A549 (cell line): ENCODE data around the gene EXOC2. TPM values are rescaled to one million over a fixed set of nuclear protein-coding genes. Genes with fewer than 3 reads are reported as not detected.

ENCODE experiments used
- ATAC-seq, 2 experiments: fragments of 200-7000 bp in 1 of 2; fragments of >200 bp in 1 of 2; cut with Nextera tagmentation in 1 of 2; cut with Tn5 transposase in 1 of 2; 3 replicates each; pipeline versions ENCODE4 v1.8.0 to v1.9.1; 2018 to 2020; ENCODE audit warnings: mild to moderate bottlenecking in 1 of 2, moderate library complexity in 1 of 2
- CTCF ChIA-PET: fragments of 300-600 bp; sonication (Branson Sonifier 250); formaldehyde crosslinking; extraction: SDS; loops from one replicate; lab custom pipeline; 2021; ENCODE audit warnings: antibody characterized with exemption, inconsistent platforms; lab: Yijun Ruan, JAX
- POLR2A ChIA-PET: fragments of 350-600 bp; formaldehyde crosslinking; extraction: SDS; loops from one replicate; lab custom pipeline; 2021; ENCODE audit warnings: antibody characterized with exemption, inconsistent platforms; lab: Yijun Ruan, JAX
- DNase-seq, 2 experiments: peaks; one replicate each; pipeline versions ENCODE4 v3.0.0 to v3.0.0-alpha.2; 2011 to 2016; ENCODE audit warnings: low read depth in 1 of 2, low spot score in 1 of 2
- FAIRE-seq: peaks from 2 replicates; lab custom pipeline; 2011; peaks lifted over from hg19 to GRCh38; lab: Jason Lieb, UNC
- H3K27ac ChIP-seq, 2 experiments: fragments of >200 bp; sonication (Bioruptor Twin); formaldehyde crosslinking; 3 replicates each; pipeline ENCODE4 v1.5.1; 2016 to 2017
- H3K4me1 ChIP-seq: fragments of >200 bp; sonication (Bioruptor Twin); formaldehyde crosslinking; 3 replicates; pipeline ENCODE4 v1.6.1; 2016
- H3K4me2 ChIP-seq: fragments of >200 bp; sonication (Bioruptor Twin); formaldehyde crosslinking; 3 replicates; pipeline ENCODE4 v1.6.1; 2016
- H3K4me3 ChIP-seq: fragments of >200 bp; sonication (Bioruptor Twin); formaldehyde crosslinking; 3 replicates; pipeline ENCODE4 v1.5.1; 2016
- H3K9me3 ChIP-seq: fragments of >200 bp; sonication (Bioruptor Twin); formaldehyde crosslinking; 3 replicates; pipeline ENCODE4 v1.6.1; 2016
- EHMT2 ChIP-seq: fragments of 200-600 bp; sonication (generic); IDR thresholded peaks from 2 replicates; pipeline ENCODE4 v1.6.1; 2016; ENCODE audit warnings: antibody characterized with exemption, low read depth, mild to moderate bottlenecking, moderate library complexity
- KDM1A ChIP-seq: fragments of 200-600 bp; sonication (generic); IDR thresholded peaks from 2 replicates; pipeline ENCODE4 v1.6.1; 2016; ENCODE audit warnings: low read depth, mild to moderate bottlenecking
- MYC ChIP-seq: IDR thresholded peaks from 2 replicates; pipeline ENCODE4 v1.6.1; 2012; ENCODE audit warnings: mild to moderate bottlenecking, inconsistent platforms, low read length, improper control_type of control experiment, borderline replicate concordance
- NFE2L2 ChIP-seq: fragments of 150-350 bp; conservative IDR thresholded peaks from 2 replicates; pipeline ENCODE4 v1.6.1; 2014; ENCODE audit warnings: low read length
- RAD21 ChIP-seq, 2 experiments: fragments of >200 bp in 1 of 2; sonication (Bioruptor Twin) in 1 of 2; formaldehyde crosslinking in 1 of 2; IDR thresholded peaks in 1 of 2; conservative IDR thresholded peaks in 1 of 2; 2 replicates in 1 of 2; 3 replicates in 1 of 2; pipeline ENCODE4 v1.6.1; 2012 to 2018; ENCODE audit warnings: inconsistent platforms in 1 of 2
- RARB ChIP-seq: fragments of 250-450 bp; sonication (Bioruptor Pico); IDR thresholded peaks from 2 replicates; pipeline ENCODE4 v1.8.0; 2021; ENCODE audit warnings: mild to moderate bottlenecking, moderate library complexity
- RNF2 ChIP-seq: fragments of 200-600 bp; sonication (generic); IDR thresholded peaks from 2 replicates; pipeline ENCODE4 v1.6.1; 2016; ENCODE audit warnings: low read depth, mild to moderate bottlenecking, antibody characterized with exemption, moderate library complexity, borderline replicate concordance
- SMC3 ChIP-seq: fragments of >200 bp; sonication (Bioruptor Twin); formaldehyde crosslinking; IDR thresholded peaks from 3 replicates; pipeline ENCODE4 v1.6.1; 2018; ENCODE audit warnings: inconsistent platforms
- WGBS: methylation state at CpG from one replicate; pipeline ENCODE4 v1.1.6; 2017; ENCODE audit errors: missing lambda C conversion rate; 5-methylcytosine and 5-hydroxymethylcytosine counted together
- polyA plus RNA-seq, 4 experiments: library from polyadenylated mRNA; depleted of rRNA in 3 of 4; stranded (reverse); fragments of >200 nt; fragmentation: RNase III in 1 of 4; extraction: RNeasy Plus Mini Kit Qiagen cat#74134 plus additional on column Dnase treatment in 1 of 4; gene quantifications; 2 replicates in 3 of 4; 3 replicates in 1 of 4; pipeline ENCODE4 v1.2.3, GENCODE V29; 2011 to 2017
- TF ChIP-seq, protein P1 (sequence below): fragments of 250-450 bp; sonication (Bioruptor Pico); IDR thresholded peaks from 2 replicates; pipeline ENCODE4 v1.5.0; 2020; ENCODE audit warnings: low read depth, mild to moderate bottlenecking, moderate library complexity
- TF ChIP-seq, protein P2 (sequence below): fragments of >200 bp; sonication (Bioruptor Twin); formaldehyde crosslinking; IDR thresholded peaks from 3 replicates; pipeline ENCODE4 v1.5.1; 2016

Gene EXOC2
- polyA plus RNA-seq, 2 of the 4 experiments (the other 2 are of a cell fraction), result 13.3 to 22.9 TPM

DNA sequence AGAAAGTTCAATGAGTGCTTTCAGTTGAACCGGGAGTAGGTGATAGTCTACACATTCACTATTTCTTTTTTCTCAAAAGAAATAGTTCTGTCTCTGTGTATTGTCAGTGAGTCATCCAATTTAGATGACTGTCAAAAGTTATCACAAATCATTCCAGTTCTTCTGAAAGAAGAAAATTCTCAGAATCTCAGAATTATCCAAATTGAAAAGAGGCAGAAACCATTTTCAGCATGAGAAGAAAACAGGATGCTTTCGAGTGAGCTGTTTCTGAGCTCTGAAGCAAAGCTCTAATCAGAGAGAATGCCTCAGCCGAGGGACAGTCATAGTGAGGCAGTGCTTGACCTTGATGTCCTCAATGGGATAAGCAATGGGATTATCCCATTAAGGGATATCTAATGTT lies 134.0 kb downstream of the EXOC2 start:
- no peak overlapping the region for H3K27ac ChIP-seq
- 93% methylated on average over 3 of the region's 3 CpGs for WGBS
- H3K4me3 ChIP-seq, result no peak overlapping the region
- POLR2A ChIA-PET, result no interaction called here
- no peak for ATAC-seq
- FAIRE-seq, result no peak
- CTCF ChIA-PET, result interaction anchor here (0.7 to 1.5 kb wide), 4 partner anchors 122 to 878 kb away, joined by 3 to 4 read pairs (median 3); no protein-coding TSS in a partner anchor
- TF ChIP-seq, protein P1, sequence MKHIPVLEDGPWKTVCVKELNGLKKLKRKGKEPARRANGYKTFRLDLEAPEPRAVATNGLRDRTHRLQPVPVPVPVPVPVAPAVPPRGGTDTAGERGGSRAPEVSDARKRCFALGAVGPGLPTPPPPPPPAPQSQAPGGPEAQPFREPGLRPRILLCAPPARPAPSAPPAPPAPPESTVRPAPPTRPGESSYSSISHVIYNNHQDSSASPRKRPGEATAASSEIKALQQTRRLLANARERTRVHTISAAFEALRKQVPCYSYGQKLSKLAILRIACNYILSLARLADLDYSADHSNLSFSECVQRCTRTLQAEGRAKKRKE (CRISPR knock-in tag), result no peak
- no peak for TF ChIP-seq NFE2L2
- TF ChIP-seq KDM1A, result no peak
- no peak for TF ChIP-seq RAD21 (conservative IDR thresholded peaks at IDR 0.05 in 1 of 2, IDR thresholded peaks at IDR 0.05 in 1 of 2)
- DNase-seq, result no peak
- H3K4me1 ChIP-seq, result no peaks in the 10 kb centered on the region
- no peaks in the 10 kb centered on the region for H3K9me3 ChIP-seq
- H3K4me2 ChIP-seq, result no peak overlapping the region

DNA sequence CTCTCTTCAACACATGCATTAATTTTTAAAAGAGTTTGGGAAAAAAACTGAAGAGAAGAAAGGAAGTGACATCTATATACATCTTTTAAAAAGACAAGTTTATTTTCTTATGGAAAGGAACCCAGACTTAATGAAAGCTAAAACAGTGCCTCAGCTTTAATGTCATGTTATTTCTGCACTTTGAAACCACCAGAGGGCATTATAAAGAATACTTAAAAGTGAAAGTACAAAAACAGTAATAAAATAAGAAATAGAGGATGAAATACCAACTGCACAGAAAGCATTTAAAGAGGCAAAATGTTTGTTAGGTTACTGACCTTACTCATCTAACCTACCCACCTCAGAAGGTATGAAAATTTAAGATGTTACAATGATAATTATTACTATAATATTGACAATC lies 134.8 kb downstream of the EXOC2 start:
- ATAC-seq, result no peak
- POLR2A ChIA-PET, result no interaction called here
- H3K4me2 ChIP-seq, result no peak overlapping the region
- H3K4me1 ChIP-seq, result no peaks in the 10 kb centered on the region
- FAIRE-seq, result no peak
- CTCF ChIA-PET, result interaction anchor here (0.9 to 1.5 kb wide), 4 partner anchors 148 to 878 kb away, joined by 3 read pairs; no protein-coding TSS in a partner anchor
- TF ChIP-seq, protein P2, sequence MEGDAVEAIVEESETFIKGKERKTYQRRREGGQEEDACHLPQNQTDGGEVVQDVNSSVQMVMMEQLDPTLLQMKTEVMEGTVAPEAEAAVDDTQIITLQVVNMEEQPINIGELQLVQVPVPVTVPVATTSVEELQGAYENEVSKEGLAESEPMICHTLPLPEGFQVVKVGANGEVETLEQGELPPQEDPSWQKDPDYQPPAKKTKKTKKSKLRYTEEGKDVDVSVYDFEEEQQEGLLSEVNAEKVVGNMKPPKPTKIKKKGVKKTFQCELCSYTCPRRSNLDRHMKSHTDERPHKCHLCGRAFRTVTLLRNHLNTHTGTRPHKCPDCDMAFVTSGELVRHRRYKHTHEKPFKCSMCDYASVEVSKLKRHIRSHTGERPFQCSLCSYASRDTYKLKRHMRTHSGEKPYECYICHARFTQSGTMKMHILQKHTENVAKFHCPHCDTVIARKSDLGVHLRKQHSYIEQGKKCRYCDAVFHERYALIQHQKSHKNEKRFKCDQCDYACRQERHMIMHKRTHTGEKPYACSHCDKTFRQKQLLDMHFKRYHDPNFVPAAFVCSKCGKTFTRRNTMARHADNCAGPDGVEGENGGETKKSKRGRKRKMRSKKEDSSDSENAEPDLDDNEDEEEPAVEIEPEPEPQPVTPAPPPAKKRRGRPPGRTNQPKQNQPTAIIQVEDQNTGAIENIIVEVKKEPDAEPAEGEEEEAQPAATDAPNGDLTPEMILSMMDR, result peak; percentile 23; the same call in 2 of the 3 replicates
- 0 out of 3 replicates have a peak, but pooled peaks have one; percentile 18 for TF ChIP-seq SMC3
- no peak for TF ChIP-seq RARB (CRISPR knock-in tag)
- DNase-seq, result no peak
- H3K9me3 ChIP-seq, result no peaks in the 10 kb centered on the region
- no peak overlapping the region for H3K27ac ChIP-seq
- no peak overlapping the region for H3K4me3 ChIP-seq

DNA sequence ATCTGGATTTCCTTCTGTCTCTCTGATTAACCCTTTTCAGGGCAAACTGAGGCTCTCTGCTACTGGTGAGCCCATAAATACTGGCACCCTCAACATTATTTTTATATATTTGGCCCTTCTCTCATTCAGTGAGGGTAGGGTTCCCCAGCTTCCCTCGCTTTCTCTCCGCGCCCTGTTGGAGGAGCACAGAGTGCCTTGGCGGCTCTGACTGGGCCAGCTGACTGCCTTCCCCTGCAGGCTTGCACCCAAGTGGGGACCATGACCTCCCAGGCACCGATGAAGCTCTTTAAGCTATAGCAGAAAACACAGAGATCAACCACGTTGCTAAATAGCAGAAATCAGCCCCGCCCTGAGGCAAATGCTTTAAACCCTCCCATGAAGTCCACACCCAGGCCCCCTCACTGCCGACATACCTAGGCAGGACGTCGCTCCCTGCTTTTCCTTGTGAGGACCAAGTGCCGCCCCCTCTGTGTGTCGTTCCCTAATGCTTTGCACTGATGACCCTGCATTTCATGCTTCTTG lies 141.0 kb downstream of the EXOC2 start:
- no peak overlapping the region for H3K27ac ChIP-seq
- TF ChIP-seq, protein P2, result no peak
- TF ChIP-seq EHMT2 (no peak), MYC (no peak)
- ChIA-PET CTCF (interaction anchor here (1.1 kb wide), 1 partner anchor 41 kb away, joined by 3 read pairs; no protein-coding TSS in a partner anchor), POLR2A (no interaction called here)
- DNase-seq (no peak), FAIRE-seq (no peak), ATAC-seq (no peak)
- no peak overlapping the region for H3K4me3 ChIP-seq
- no peaks in the 10 kb centered on the region for H3K4me1 ChIP-seq
- H3K9me3 ChIP-seq, result no peaks in the 10 kb centered on the region
- H3K4me2 ChIP-seq, result no peak overlapping the region
- 92% methylated on average over 12 of the region's 12 CpGs for WGBS

DNA sequence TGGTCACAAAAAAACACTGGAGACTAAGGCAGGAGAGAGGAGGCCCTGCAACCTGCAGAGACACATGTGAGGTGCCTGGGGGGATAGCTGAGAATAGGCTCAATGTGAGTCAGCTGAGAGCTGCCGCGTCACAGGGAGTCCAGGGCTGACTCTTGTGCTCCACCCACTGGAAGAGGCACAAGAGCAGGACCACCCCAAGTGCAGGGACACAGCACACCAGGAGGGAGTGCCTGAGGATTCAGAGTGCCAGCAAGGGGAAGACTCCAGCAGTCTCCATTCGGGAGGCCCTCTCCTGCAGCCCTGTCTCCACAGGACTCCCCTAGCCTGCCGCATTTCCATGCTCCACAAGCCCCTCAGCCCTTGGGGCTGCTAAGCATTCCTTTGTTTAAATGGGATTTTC lies 141.5 kb downstream of the EXOC2 start:
- DNase-seq (peak in 1 of 2 experiments; percentile 21), ATAC-seq (peak; percentile 72 to 74; a peak in 4 of 6 replicates), FAIRE-seq (no peak)
- ChIA-PET CTCF (no interaction called here), POLR2A (no interaction called here)
- Histone ChIP-seq H3K27ac (no peak overlapping the region), H3K4me3 (no peak overlapping the region), H3K4me1 (no peaks in the 10 kb centered on the region), H3K9me3 (no peaks in the 10 kb centered on the region), H3K4me2 (no peak overlapping the region)
- 72% methylated on average over 4 of the region's 4 CpGs for WGBS
- TF ChIP-seq RAD21 (conservative IDR thresholded peaks at IDR 0.05 in 1 of 2, IDR thresholded peaks at IDR 0.05 in 1 of 2) (peak; percentile 11 to 15; a peak in 1 of 5 replicates), RNF2 (no peak)
